Endothelial cell of umbilical vein (primary cell): ENCODE data around the gene COMMD7. TPM values are rescaled to one million over a fixed set of nuclear protein-coding genes. Genes with fewer than 3 reads are reported as not detected.

Experiments used
- BruUV-seq: library from RNA; stranded (reverse); fragments of 400-500 nt; replicated peaks from 2 replicates; lab custom pipeline; 2021; lab: Mats Ljungman, UMichigan
- CTCF ChIA-PET: fragments of 300-600, 350-600 bp; sonication (Branson Sonifier 250); formaldehyde crosslinking; loops from one replicate; lab custom pipeline; 2021; ENCODE audit warnings: antibody characterized with exemption, inconsistent platforms; lab: Charles Lee
- POLR2A ChIA-PET: fragments of 300-600, 350-600 bp; sonication (Branson Sonifier 250); formaldehyde crosslinking; loops from one replicate; lab custom pipeline; 2021; ENCODE audit warnings: antibody characterized with exemption, inconsistent platforms; lab: Charles Lee
- DNase-seq: peaks from one replicate; pipeline ENCODE4 v3.0.0-alpha.2; 2011; ENCODE audit warnings: low read depth, low spot score
- FAIRE-seq: peaks from 2 replicates; lab custom pipeline; 2011; peaks lifted over from hg19 to GRCh38; lab: Jason Lieb, UNC
- H2AFZ ChIP-seq: 2 replicates; pipeline ENCODE4 v1.6.0; 2012; ENCODE audit warnings: low read depth, low read length, control low read depth, inconsistent platforms
- H3K27ac ChIP-seq: 2 replicates; pipeline ENCODE4 v1.5.1; 2011; ENCODE audit warnings: low read depth, mild to moderate bottlenecking, control low read depth, low read length, moderate library complexity; ENCODE audit not compliant: insufficient read depth
- H3K27me3 ChIP-seq, 2 experiments: 2 replicates each; pipeline versions ENCODE4 v1.6.0 to v1.6.1; 2011; ENCODE audit warnings: low read length in 2 of 2, mixed read lengths in 1 of 2; ENCODE audit not compliant: control insufficient read depth in 2 of 2, insufficient read depth in 2 of 2
- H3K36me3 ChIP-seq, 2 experiments: 2 replicates in 1 of 2; 3 replicates in 1 of 2; pipeline ENCODE4 v1.5.1; 2011; ENCODE audit warnings: low read length in 2 of 2, mild to moderate bottlenecking in 1 of 2, moderate library complexity in 1 of 2; ENCODE audit not compliant: control insufficient read depth in 2 of 2, insufficient read depth in 2 of 2; ENCODE audit errors: extremely low read depth in 1 of 2
- H3K4me1 ChIP-seq: 3 replicates; pipeline ENCODE4 v1.5.1; 2011; ENCODE audit warnings: mild to moderate bottlenecking, low read length; ENCODE audit not compliant: control insufficient read depth, insufficient read depth; ENCODE audit errors: extremely low read depth
- H3K4me2 ChIP-seq: 2 replicates; pipeline ENCODE4 v1.6.1; 2011; ENCODE audit warnings: low read length, control low read depth, mixed read lengths; ENCODE audit not compliant: insufficient read depth
- H3K4me3 ChIP-seq, 3 experiments: fragments of 200-600 bp in 1 of 3; sonication (generic), shearing (Covaris generic) in 1 of 3; replicated peaks in 1 of 3; 2 replicates each; pipeline ENCODE4 v1.5.1; 2011 to 2016; ENCODE audit warnings: control low read depth in 3 of 3, low read length in 3 of 3, mild to moderate bottlenecking in 2 of 3, inconsistent platforms in 1 of 3, low read depth in 1 of 3, moderate library complexity in 1 of 3; ENCODE audit not compliant: insufficient read depth in 1 of 3
- H3K79me2 ChIP-seq: 2 replicates; pipeline ENCODE4 v1.6.0; 2012; ENCODE audit warnings: low read length, inconsistent platforms; ENCODE audit not compliant: control insufficient read depth, insufficient read depth
- H3K9ac ChIP-seq: replicated peaks from 2 replicates; pipeline ENCODE3; 2011; ENCODE audit warnings: low read length, control low read depth; ENCODE audit not compliant: insufficient read depth; ENCODE audit errors: extremely low read depth
- H3K9me1 ChIP-seq: replicated peaks from 3 replicates; pipeline ENCODE4 v1.6.0; 2011; ENCODE audit warnings: mild to moderate bottlenecking, low read length; ENCODE audit not compliant: control insufficient read depth, insufficient read depth; ENCODE audit errors: extremely low read depth
- H3K9me3 ChIP-seq: replicated peaks from 2 replicates; pipeline ENCODE4 v1.5.1; 2012; ENCODE audit warnings: low read length, inconsistent platforms; ENCODE audit not compliant: control insufficient read depth, insufficient read depth
- H4K20me1 ChIP-seq: replicated peaks from 2 replicates; pipeline ENCODE3; 2011; ENCODE audit warnings: mild to moderate bottlenecking, low read length; ENCODE audit not compliant: control insufficient read depth, insufficient read depth; ENCODE audit errors: extremely low read depth
- GATA2 ChIP-seq: IDR thresholded peaks from 2 replicates; pipeline ENCODE4 v1.7.0; 2011; ENCODE audit warnings: low read depth, mild to moderate bottlenecking, moderate library complexity, mixed read lengths, low read length; ENCODE audit not compliant: insufficient read length, insufficient read depth
- POLR2AphosphoS5 ChIP-seq: IDR thresholded peaks from 2 replicates; pipeline ENCODE4 v1.6.1; 2012; ENCODE audit warnings: low read depth, mild to moderate bottlenecking, control low read depth, low read length, moderate library complexity; ENCODE audit not compliant: insufficient read depth
- dilution Hi-C: fragments of 300-500 bp; cut with MboI; formaldehyde crosslinking; loops from one replicate; pipeline ENCODE4 v1.15.0; 2019; ENCODE audit warnings: low sequenced_read_pairs; ENCODE audit not compliant: extremely low pct_ligation_motif_present
- intact Hi-C: fragments of 100-400 bp; cut with micrococcal nuclease; formaldehyde crosslinking; loops from one replicate; pipeline ENCODE4 v1.10.0; 2022
- polyA plus RNA-seq, 4 experiments: library from polyadenylated mRNA; depleted of rRNA in 3 of 4; stranded (reverse) in 3 of 4; unstranded in 1 of 4; fragments of >200 nt; gene quantifications; 2 replicates each; pipeline versions ENCODE4 v1.2.1 to v1.2.3, GENCODE V29; 2011 to 2012; ENCODE audit warnings: missing spikeins in 1 of 4
- total RNA-seq: library from RNA; stranded (reverse); gene quantifications from 2 replicates; pipeline ENCODE4 v1.2.3, GENCODE V29; 2021
- TF ChIP-seq, protein P1 (sequence below), 2 donors: IDR thresholded peaks; 1 replicate in 1 of 2; 2 replicates in 1 of 2; pipeline ENCODE4 v1.5.1; 2011; ENCODE audit warnings: low read length in 2 of 2, mild to moderate bottlenecking in 2 of 2, moderate library complexity in 2 of 2, control low read depth in 1 of 2, inconsistent platforms in 1 of 2, low read depth in 1 of 2; ENCODE audit not compliant: insufficient read depth in 1 of 2; ENCODE audit errors: extremely low read depth in 1 of 2

The COMMD7 gene
- total and polyA plus RNA-seq, 2 donors (not counting 3 experiments of a cell fraction or from before 2014, with no cell fraction given) = 58.8 to 72.9 TPM

DNA sequence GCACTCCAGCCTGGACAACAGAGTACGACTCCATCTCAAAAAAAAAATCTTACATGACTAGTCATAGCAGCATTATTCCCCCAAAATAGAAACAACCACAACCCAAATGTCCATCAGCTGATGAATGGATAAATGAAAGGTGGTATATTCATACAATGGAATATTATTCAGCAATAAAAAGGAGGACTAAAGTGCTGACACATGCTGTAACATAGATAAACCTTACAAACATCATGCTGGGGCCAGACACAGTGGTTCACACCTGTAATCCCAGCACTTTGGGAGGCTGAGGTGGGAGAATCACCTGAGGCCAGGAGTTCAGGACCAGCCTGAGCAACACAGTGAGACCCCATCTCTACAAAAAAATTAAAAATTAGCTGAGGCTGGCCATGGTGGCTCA is 86.4 kb downstream of the COMMD7 start:
- no peak overlapping the region for H3K27ac ChIP-seq
- H3K9me3 ChIP-seq = no peaks in the 10 kb centered on the region
- H3K9ac ChIP-seq = no peak overlapping the region
- dilution Hi-C loops = no loop called here
- no peaks in the 10 kb centered on the region for H3K27me3 ChIP-seq
- TF ChIP-seq, protein P1, sequence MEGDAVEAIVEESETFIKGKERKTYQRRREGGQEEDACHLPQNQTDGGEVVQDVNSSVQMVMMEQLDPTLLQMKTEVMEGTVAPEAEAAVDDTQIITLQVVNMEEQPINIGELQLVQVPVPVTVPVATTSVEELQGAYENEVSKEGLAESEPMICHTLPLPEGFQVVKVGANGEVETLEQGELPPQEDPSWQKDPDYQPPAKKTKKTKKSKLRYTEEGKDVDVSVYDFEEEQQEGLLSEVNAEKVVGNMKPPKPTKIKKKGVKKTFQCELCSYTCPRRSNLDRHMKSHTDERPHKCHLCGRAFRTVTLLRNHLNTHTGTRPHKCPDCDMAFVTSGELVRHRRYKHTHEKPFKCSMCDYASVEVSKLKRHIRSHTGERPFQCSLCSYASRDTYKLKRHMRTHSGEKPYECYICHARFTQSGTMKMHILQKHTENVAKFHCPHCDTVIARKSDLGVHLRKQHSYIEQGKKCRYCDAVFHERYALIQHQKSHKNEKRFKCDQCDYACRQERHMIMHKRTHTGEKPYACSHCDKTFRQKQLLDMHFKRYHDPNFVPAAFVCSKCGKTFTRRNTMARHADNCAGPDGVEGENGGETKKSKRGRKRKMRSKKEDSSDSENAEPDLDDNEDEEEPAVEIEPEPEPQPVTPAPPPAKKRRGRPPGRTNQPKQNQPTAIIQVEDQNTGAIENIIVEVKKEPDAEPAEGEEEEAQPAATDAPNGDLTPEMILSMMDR (IDR thresholded peaks at IDR 0.05; ENCODE audit: extremely low read depth in 1 of 2, insufficient read depth in 1 of 2, low read depth in 1 of 2, low read length in 2 of 2) = no peak
- ChIA-PET POLR2A (no interaction called here), CTCF (interaction anchor here (10.1 kb wide), 1 partner anchor 135 kb away, joined by 246 read pairs; no protein-coding TSS in a partner anchor)
- H2AFZ ChIP-seq = no peak overlapping the region
- no peaks in the 10 kb centered on the region for H3K4me1 ChIP-seq
- no TSS peak for BruUV-seq
- no peaks in the 10 kb centered on the region for H3K36me3 ChIP-seq
- FAIRE-seq (no peak), DNase-seq (no peak)
- no peak overlapping the region for H3K4me3 ChIP-seq
- H3K79me2 ChIP-seq = no peaks in the 10 kb centered on the region
- H4K20me1 ChIP-seq = no peaks in the 10 kb centered on the region
- H3K4me2 ChIP-seq = no peak overlapping the region
- intact Hi-C loops = no loop called here
- H3K9me1 ChIP-seq = no peaks in the 10 kb centered on the region

DNA sequence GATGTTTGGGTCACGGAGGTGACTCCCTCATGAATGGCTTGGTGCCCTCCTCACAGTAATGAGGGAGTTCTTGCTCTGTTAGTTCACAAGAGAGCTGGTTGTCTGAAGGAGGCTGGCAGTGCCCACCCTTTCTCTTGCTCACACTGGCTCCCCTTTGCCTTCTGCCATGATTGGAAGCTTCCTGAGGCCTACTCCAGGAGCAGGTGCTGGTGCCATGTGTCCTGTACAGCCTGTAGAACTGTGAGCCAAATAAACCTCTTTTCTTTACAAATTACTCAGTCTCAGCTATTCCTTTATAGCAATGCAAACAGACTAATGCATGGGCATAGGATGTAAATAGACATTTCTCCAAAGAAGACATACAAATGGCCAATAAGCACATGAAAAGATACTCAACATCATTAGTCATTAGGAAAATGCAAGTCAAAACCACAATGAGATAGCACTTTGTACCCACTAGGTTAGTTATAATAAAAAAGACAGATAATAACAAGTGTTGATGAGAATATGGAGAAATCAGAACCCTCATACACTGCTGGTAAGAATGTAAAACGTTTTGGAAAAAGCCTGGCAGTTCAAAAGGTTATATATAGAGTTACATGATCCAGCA is 87.3 kb downstream of the COMMD7 start:
- Histone ChIP-seq H3K4me2 (no peak overlapping the region), H3K36me3 (no peaks in the 10 kb centered on the region), H3K27me3 (no peaks in the 10 kb centered on the region), H3K79me2 (no peaks in the 10 kb centered on the region), H3K27ac (no peak overlapping the region), H3K4me3 (no peak overlapping the region), H3K9me3 (no peaks in the 10 kb centered on the region), H3K4me1 (no peaks in the 10 kb centered on the region), H3K9ac (no peak overlapping the region), H3K9me1 (no peaks in the 10 kb centered on the region), H4K20me1 (no peaks in the 10 kb centered on the region), H2AFZ (no peak overlapping the region)
- FAIRE-seq (no peak), DNase-seq (no peak)
- ChIA-PET POLR2A (no interaction called here), CTCF (interaction anchor here (10.1 kb wide), 1 partner anchor 134 kb away, joined by 246 read pairs; no protein-coding TSS in a partner anchor)
- dilution Hi-C loops = no loop called here
- no TSS peak for BruUV-seq
- intact Hi-C loops = no loop called here
- TF ChIP-seq GATA2 (no peak), POLR2AphosphoS5 (no peak)
